Putamen (tissue), 1 donor: ENCODE results near the gene NRF1.

ENCODE experiments used
- DNase-seq: peaks from one replicate; pipeline ENCODE4 v3.0.0-alpha.2; 2016; ENCODE audit warnings: low spot score

NRF1 gene

GRCh38 chr7:129686063-129686462 lies 74.5 kb downstream of the NRF1 start:
- DNase-seq: no peak

GRCh38 chr7:129688503-129689222 lies 77.1 kb downstream of the NRF1 start:
- no peak for DNase-seq

GRCh38 chr7:129689995-129690581 lies 78.6 kb downstream of the NRF1 start:
- no peak for DNase-seq

- no peak for DNase-seq
These were observed 79.2 kb downstream of the NRF1 start for GRCh38 chr7:129690701-129691100.

GRCh38 chr7:129698516-129699418 lies 87.2 kb downstream of the NRF1 start:
- no peak for DNase-seq

- DNase-seq: no peak
These were observed 90.8 kb downstream of the NRF1 start for GRCh38 chr7:129702316-129702715.

GRCh38 chr7:129702761-129703338 lies 91.3 kb downstream of the NRF1 start:
- no peak for DNase-seq

GRCh38 chr7:129703751-129704150 lies 92.2 kb downstream of the NRF1 start:
- DNase-seq: no peak

GRCh38 chr7:129707910-129708499 lies 96.5 kb downstream of the NRF1 start:
- no peak for DNase-seq

GRCh38 chr7:129713544-129713943 lies 102.0 kb downstream of the NRF1 start:
- DNase-seq: no peak

- no peak for DNase-seq
These were observed 103.1 kb downstream of the NRF1 start for GRCh38 chr7:129714514-129715063.

- DNase-seq: no peak
These were observed 108.6 kb downstream of the NRF1 start for GRCh38 chr7:129719980-129720732.

- DNase-seq: no peak
These were observed 109.5 kb downstream of the NRF1 start for GRCh38 chr7:129721068-129721467.

- DNase-seq: no peak
These were observed 112.2 kb downstream of the NRF1 start for GRCh38 chr7:129723679-129724078.

GRCh38 chr7:129724796-129725195 lies 113.3 kb downstream of the NRF1 start:
- no peak for DNase-seq

- no peak for DNase-seq
These were observed 117.5 kb downstream of the NRF1 start for GRCh38 chr7:129728875-129729467.

GRCh38 chr7:129729511-129729910 lies 118.0 kb downstream of the NRF1 start:
- no peak for DNase-seq

- no peak for DNase-seq
These were observed 118.6 kb downstream of the NRF1 start for GRCh38 chr7:129730159-129730558.

- DNase-seq: no peak
These were observed 122.9 kb downstream of the NRF1 start for GRCh38 chr7:129734400-129734799.

GRCh38 chr7:129739427-129739826 lies 127.9 kb downstream of the NRF1 start:
- no peak for DNase-seq
